Liver (tissue), 3 donors: Measurements from ENCODE around the gene PFKP.

ENCODE experiments used
- CTCF ChIP-seq: fragments of 150-350 bp; IDR thresholded peaks from 2 replicates; pipeline ENCODE4 v1.5.1; 2017; ENCODE audit warnings: improper control_type of control experiment, low read depth, low read length; ENCODE audit not compliant: missing input control
- EGR1 ChIP-seq, 2 donors: IDR thresholded peaks; 2 replicates each; pipeline ENCODE4 v1.6.1; 2016 to 2018; ENCODE audit warnings: antibody characterized with exemption in 2 of 2, low read depth in 2 of 2
- FOXA1 ChIP-seq: IDR thresholded peaks from 2 replicates; pipeline ENCODE4 v1.6.1; 2016; ENCODE audit warnings: antibody characterized with exemption
- FOXA2 ChIP-seq: IDR thresholded peaks from 2 replicates; pipeline ENCODE4 v1.6.1; 2016; ENCODE audit warnings: antibody characterized with exemption
- GABPA ChIP-seq, 2 donors: IDR thresholded peaks in 1 of 2; conservative IDR thresholded peaks in 1 of 2; 2 replicates each; pipeline ENCODE4 v1.6.1; 2016; ENCODE audit warnings: antibody characterized with exemption in 2 of 2, mild to moderate bottlenecking in 1 of 2, moderate library complexity in 1 of 2
- HNF4G ChIP-seq: IDR thresholded peaks from 2 replicates; pipeline ENCODE4 v1.6.1; 2016; ENCODE audit warnings: antibody characterized with exemption
- RAD21 ChIP-seq, 2 donors: IDR thresholded peaks; 2 replicates each; pipeline ENCODE4 v1.6.1; 2016; ENCODE audit warnings: antibody characterized with exemption in 2 of 2, mild to moderate bottlenecking in 2 of 2
- TAF1 ChIP-seq: conservative IDR thresholded peaks from 2 replicates; pipeline ENCODE4 v1.6.1; 2016; ENCODE audit warnings: antibody characterized with exemption, mild to moderate bottlenecking
- YY1 ChIP-seq: IDR thresholded peaks from 2 replicates; pipeline ENCODE4 v1.6.1; 2016; ENCODE audit warnings: antibody characterized with exemption, mild to moderate bottlenecking
- TF ChIP-seq, protein P1 (sequence below): IDR thresholded peaks from 2 replicates; pipeline ENCODE4 v1.6.1; 2016; ENCODE audit warnings: antibody characterized with exemption
- TF ChIP-seq, protein P2 (sequence below): IDR thresholded peaks from 2 replicates; pipeline ENCODE4 v1.6.1; 2016; ENCODE audit warnings: antibody characterized with exemption, mild to moderate bottlenecking
- donor health status: healthy.
- donor health status: healthy.

DNA sequence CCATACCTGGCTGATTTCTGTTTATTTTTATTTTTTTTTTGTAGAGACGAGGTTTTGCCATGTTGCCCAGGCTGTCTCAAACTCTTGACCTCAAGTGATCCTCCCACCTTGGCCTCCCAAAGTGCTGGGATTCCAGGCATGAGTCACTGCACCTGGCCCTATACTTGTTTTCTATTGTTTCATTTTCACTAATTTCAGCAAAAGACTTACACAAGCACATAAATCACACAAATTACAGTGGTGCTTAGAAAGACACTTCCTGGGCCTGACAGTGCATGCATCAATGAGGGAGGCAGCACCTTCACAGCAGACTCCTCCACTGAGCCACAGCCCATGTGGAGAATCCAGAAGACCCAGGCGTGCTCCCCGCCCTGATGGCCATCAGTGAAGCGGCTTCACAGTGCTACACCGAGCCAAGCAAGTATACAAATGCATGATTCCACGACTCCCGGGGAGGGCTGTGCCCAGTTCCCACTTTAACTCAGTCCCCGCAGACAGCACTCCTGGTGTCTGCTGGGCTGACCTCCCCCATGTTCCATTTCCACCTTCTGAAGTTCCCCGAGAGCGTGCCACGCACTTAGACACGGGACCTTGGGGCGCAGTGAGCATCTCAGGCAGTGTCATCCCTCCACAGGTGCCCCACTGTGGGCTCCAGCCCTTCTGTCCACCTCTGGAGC lies 84.7 kb downstream of the PFKP start:
- no peak for TF ChIP-seq EGR1 (IDR thresholded peaks at IDR 0.05; ENCODE audit: low read depth in 2 of 2)
- TF ChIP-seq RAD21 (IDR thresholded peaks at IDR 0.05): no peak
- no peak for TF ChIP-seq CTCF
- TF ChIP-seq HNF4G: no peak
- TF ChIP-seq YY1: no peak
- TF ChIP-seq, protein P1, sequence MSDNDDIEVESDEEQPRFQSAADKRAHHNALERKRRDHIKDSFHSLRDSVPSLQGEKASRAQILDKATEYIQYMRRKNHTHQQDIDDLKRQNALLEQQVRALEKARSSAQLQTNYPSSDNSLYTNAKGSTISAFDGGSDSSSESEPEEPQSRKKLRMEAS: no peak
- no peak for TF ChIP-seq GABPA (IDR thresholded peaks at IDR 0.05 in 1 of 2, conservative IDR thresholded peaks at IDR 0.05 in 1 of 2)
- TF ChIP-seq, protein P2, sequence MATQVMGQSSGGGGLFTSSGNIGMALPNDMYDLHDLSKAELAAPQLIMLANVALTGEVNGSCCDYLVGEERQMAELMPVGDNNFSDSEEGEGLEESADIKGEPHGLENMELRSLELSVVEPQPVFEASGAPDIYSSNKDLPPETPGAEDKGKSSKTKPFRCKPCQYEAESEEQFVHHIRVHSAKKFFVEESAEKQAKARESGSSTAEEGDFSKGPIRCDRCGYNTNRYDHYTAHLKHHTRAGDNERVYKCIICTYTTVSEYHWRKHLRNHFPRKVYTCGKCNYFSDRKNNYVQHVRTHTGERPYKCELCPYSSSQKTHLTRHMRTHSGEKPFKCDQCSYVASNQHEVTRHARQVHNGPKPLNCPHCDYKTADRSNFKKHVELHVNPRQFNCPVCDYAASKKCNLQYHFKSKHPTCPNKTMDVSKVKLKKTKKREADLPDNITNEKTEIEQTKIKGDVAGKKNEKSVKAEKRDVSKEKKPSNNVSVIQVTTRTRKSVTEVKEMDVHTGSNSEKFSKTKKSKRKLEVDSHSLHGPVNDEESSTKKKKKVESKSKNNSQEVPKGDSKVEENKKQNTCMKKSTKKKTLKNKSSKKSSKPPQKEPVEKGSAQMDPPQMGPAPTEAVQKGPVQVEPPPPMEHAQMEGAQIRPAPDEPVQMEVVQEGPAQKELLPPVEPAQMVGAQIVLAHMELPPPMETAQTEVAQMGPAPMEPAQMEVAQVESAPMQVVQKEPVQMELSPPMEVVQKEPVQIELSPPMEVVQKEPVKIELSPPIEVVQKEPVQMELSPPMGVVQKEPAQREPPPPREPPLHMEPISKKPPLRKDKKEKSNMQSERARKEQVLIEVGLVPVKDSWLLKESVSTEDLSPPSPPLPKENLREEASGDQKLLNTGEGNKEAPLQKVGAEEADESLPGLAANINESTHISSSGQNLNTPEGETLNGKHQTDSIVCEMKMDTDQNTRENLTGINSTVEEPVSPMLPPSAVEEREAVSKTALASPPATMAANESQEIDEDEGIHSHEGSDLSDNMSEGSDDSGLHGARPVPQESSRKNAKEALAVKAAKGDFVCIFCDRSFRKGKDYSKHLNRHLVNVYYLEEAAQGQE: no peak
- no peak for TF ChIP-seq FOXA1
- no peak for TF ChIP-seq TAF1
- no peak for TF ChIP-seq FOXA2
